ENCODE data around the gene NR2C1. TPM values are rescaled to one million over a fixed set of nuclear protein-coding genes. Genes with fewer than 3 reads are reported as not detected.
"Not testable (repeated sequence)": the region's sequence is repeated elsewhere in the genome, so short reads cannot be mapped to it uniquely, and the experiment has no call there.

Gene NR2C1
- total and polyA plus RNA-seq, 10 of the 15 experiments (the other 5 are each of a cell fraction or from before 2014, with no cell fraction given), result 8.8 to 38.1 (median 31.3) TPM

GRCh38 chr12:95102916-95103671 is 29.7 kb upstream of the NR2C1 start (continued):
- peak; percentile 87 for TF ChIP-seq SKIL (IDR thresholded peaks at IDR 0.05; ENCODE audit: low read depth, poor library complexity, severe bottlenecking)
- TF ChIP-seq EED (IDR thresholded peaks at IDR 0.05; ENCODE audit: low read depth), result peak; percentile 96
- 0 out of 2 replicates have a peak, but pooled peaks have one; percentile 55 for TF ChIP-seq EZH2 (IDR thresholded peaks at IDR 0.05; ENCODE audit: borderline replicate concordance, control insufficient read depth, low read depth, low read length)

GRCh38 chr12:95101957-95102356 is 28.5 kb upstream of the NR2C1 start:
- ChIA-PET SMC1A (ENCODE audit: uncharacterized antibody, unreplicated experiment) (interaction anchor here (0.5 to 1.9 kb wide), 3 partner anchors 14 to 433 kb away, joined by 3 to 8 read pairs (median 4); no protein-coding TSS in a partner anchor), POLR2A (interaction anchor here (1.2 kb wide), 1 partner anchor 11 kb away, joined by 3 read pairs; no protein-coding TSS in a partner anchor)
- ATAC-seq; H2AFZ ChIP-seq (ENCODE audit: control insufficient read depth, low read depth, low read length); H3K36me3 ChIP-seq (ENCODE audit: control insufficient read depth in 2 of 2, insufficient read depth in 2 of 2, low read length in 1 of 2); DNase-seq (ENCODE audit: low read depth, low spot score); RAD21 ChIA-PET (ENCODE audit: unreplicated experiment); H3K4me3 ChIP-seq; H3K79me2 ChIP-seq (ENCODE audit: control insufficient read depth, insufficient read depth, low read length); H3K27ac ChIP-seq (ENCODE audit: control insufficient read depth, insufficient read depth); H3K9me3 ChIP-seq (replicated peaks; ENCODE audit: control insufficient read depth, insufficient read depth, low read length); CTCF ChIA-PET; H4K20me1 ChIP-seq (ENCODE audit: control insufficient read depth, insufficient read depth); H3K9ac ChIP-seq (ENCODE audit: control insufficient read depth, insufficient read depth, low read length); FAIRE-seq; BruUV-seq (replicated peaks); H3K27me3 ChIP-seq (replicated peaks in 1 of 2; ENCODE audit: control insufficient read depth in 2 of 2, insufficient read depth in 2 of 2, low read length in 1 of 2); H3K4me2 ChIP-seq (ENCODE audit: control insufficient read depth, insufficient read depth); in situ Hi-C loops (cut with MboI): not testable (repeated sequence)
- intact Hi-C loops (cut with micrococcal nuclease; ENCODE audit: unreplicated experiment), result loop anchor here (5.0 kb wide), 1 partner anchor 600 kb away; no protein-coding TSS in a partner anchor
- WGBS (ENCODE audit: insufficient coverage, insufficient replicate concordance, low lambda C conversion rate, missing lambda C conversion rate), result 93% methylated on average over 5 of the region's 5 CpGs
- peaks cover 19% of the 10 kb centered on the region for H3K4me1 ChIP-seq (ENCODE audit: control insufficient read depth, insufficient read depth, low read length)

All from GM12878 (cell line).